ENCODE measurements around the gene ARHGAP1. TPM values are rescaled to one million over a fixed set of nuclear protein-coding genes. Genes with fewer than 3 reads are reported as not detected.
A peak's percentile ranks its signal among the peaks of the same experiment; 100 is the strongest.

The ARHGAP1 gene
- total and polyA plus RNA-seq, 2 of the 13 experiments (the other 11 are each of a cell fraction or from before 2014, with no cell fraction given), result 18.6 to 30.3 TPM

DNA sequence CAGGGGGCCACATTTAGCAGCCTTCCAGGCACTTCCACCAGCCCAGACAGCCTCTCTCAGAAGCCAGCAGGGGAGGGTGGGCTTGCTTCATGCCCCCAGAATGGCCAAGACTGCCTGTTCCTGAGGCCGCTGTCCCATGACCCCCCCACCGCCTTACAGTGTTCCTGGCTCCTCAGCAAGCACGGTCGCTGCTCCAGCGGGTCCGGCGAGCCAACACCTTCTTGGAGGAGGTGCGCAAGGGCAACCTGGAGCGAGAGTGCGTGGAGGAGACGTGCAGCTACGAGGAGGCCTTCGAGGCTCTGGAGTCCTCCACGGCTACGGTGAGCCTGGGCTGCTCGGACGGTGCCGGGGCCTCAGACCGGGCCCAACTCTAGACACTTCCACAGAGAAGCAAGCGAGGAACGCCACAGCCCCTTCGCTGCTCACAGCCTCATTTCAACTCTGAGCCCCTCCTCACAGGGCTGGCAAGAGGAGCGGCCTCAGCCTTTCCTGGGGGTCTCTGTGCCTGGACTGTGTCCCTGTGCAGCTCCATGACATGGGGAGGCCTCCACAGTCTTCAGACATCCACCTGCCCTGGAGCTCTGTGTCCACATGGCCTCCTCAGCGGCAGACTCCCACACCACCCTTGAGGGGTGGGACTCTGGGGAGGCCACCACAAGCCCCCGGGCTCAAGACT lies 19.3 kb upstream of the ARHGAP1 start (continued):
- TF ChIP-seq PRDM4 (CRISPR knock-in tag; IDR thresholded peaks at IDR 0.05; ENCODE audit: borderline replicate concordance) (no peak), ZNF724P (CRISPR knock-in tag; IDR thresholded peaks at IDR 0.05; ENCODE audit: borderline replicate concordance) (peak; percentile 74; the same call in 1 of the 2 replicates), HBP1 (CRISPR knock-in tag; IDR thresholded peaks at IDR 0.05; ENCODE audit: low read depth) (no peak), KLF6 (CRISPR knock-in tag; IDR thresholded peaks at IDR 0.05) (no peak), MZF1 (CRISPR knock-in tag; IDR thresholded peaks at IDR 0.05; ENCODE audit: borderline replicate concordance) (no peak), ZNF776 (CRISPR knock-in tag; IDR thresholded peaks at IDR 0.05) (no peak), SNAPC4 (CRISPR knock-in tag; IDR thresholded peaks at IDR 0.05) (peak; percentile 40; the same call in 1 of the 2 replicates), ZNF20 (CRISPR knock-in tag; IDR thresholded peaks at IDR 0.05) (no peak; the same call in 1 of the 2 replicates), ZNF33B (CRISPR knock-in tag; IDR thresholded peaks at IDR 0.05) (no peak), ZNF138 (CRISPR knock-in tag; IDR thresholded peaks at IDR 0.05; ENCODE audit: low read depth) (no peak; the same call in 1 of the 2 replicates), NFIB (CRISPR knock-in tag; IDR thresholded peaks at IDR 0.05; ENCODE audit: borderline replicate concordance) (no peak), ZMYM4 (CRISPR knock-in tag; IDR thresholded peaks at IDR 0.05) (no peak), HMGXB4 (CRISPR knock-in tag; IDR thresholded peaks at IDR 0.05; ENCODE audit: borderline replicate concordance in 1 of 2, low read depth in 1 of 2) (peak; percentile 13 to 82; a peak in 2 of 4 replicates), ZNF224 (CRISPR knock-in tag; IDR thresholded peaks at IDR 0.05) (no peak)

Measured in HepG2 (cell line).